GM11168 (cell line): Measurements from ENCODE around the gene ZCCHC2.

Source experiments
- in situ Hi-C: fragments of 300-500 bp; cut with MboI; formaldehyde crosslinking; loops from one replicate; pipeline ENCODE4 v1.12.0; 2022; ENCODE audit warnings: low sequenced_read_pairs; ENCODE audit not compliant: unreplicated experiment

The ZCCHC2 gene

DNA sequence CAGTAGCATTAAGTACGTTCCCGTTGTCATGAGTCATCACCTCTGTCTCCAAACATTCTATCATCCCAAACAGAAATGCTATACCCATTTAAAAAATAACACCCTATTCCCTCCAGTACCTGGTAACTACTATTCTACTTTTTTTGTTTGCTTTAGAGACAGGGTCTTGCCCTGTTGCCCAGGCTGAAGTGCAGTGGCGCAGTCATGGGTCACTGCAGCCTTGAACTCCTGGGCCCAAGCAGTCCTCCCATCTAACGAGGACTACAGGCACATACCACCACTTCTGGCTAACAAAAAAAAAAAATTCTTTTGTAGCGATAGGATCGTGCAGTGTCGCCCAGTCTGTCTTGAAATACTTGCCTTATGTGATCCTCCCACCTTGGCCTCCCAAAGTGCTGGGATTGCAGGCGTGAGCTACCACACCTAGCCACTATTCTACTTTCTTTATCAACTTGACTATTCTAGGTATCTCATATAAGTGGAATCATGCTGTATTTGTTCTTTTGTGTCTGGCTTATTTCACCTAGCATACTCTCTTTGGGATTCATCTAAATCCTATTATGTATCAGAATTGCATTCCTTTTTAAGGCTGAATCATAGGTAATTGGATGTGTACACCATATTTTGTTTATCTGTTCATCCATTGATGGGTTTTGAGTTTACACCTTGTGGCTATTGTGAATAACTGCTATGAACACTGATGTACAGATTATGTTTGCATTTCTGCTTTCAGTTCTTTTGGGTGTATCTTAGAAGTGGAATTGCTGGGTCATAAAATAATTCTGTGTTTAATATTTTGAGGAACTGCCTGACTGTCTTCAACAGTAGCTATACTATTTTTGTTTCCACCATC, 14.4 kb downstream of the ZCCHC2 start:
- in situ Hi-C loops, result no loop called here

GRCh38 chr18:62537946-62538345, 15.1 kb downstream of the ZCCHC2 start:
- in situ Hi-C loops, result no loop called here

DNA sequence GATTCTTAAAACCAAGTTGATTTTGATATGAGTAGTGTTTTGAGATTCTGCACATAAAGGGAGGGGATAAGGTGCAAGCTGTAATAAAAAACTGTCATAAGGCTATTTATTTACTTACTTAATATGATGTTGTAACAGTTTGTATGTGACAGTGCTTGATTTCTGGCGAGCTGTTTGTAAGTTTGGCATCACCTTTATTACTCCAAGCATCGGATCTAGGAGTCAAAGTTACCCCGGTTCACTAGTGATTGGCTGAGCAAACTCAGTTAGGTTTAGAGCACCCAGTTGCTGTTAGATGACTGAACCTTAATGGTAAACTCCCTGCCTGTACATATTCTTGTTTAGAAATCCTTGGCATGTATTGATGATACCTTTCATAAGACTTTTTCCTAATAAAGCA, 16.1 kb downstream of the ZCCHC2 start:
- in situ Hi-C loops, result no loop called here

DNA sequence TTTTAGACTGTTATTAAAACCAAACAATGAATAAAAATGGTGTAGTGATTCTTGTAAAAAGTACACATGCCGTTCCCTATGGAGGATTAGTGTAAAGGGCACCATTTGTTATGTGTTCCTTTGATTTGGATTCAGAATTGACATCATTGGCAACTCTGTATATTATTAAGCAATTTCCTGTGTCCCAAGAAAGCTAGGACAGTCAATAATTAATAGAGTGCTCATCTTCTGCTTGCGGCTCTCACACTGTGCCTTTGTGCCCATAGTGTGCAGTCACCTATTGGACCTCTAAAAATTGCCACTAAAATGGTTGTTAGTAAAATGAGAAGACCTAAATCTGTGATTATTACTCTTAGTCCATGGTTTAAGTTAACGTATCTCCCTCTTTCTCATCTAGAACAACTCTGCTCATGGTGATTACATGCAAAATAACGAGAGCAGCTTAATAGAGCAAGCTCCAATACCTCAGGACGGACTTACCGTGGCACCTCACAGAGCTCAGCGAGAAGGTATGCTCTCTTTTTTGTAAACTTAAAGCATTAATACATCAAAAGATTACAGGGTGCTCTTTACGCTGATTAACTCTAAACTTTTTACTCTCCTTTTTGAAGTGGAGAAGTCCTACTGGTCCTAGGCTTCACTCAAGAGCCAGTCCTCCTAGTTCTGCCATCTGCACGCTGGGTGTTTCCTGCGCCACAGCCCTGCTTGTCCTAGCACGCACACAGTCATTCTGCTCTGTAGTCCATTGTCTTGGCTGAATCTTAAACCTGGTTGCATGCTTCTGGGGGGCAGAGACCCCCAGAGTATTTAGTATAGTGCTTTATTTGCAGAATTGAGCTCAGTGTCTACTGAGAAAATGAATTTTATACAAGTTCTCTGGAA, 16.7 kb downstream of the ZCCHC2 start:
- in situ Hi-C loops, result no loop called here

GRCh38 chr18:62543021-62543420, 20.2 kb downstream of the ZCCHC2 start:
- in situ Hi-C loops, result no loop called here

GRCh38 chr18:62545098-62545497, 22.3 kb downstream of the ZCCHC2 start:
- in situ Hi-C loops, result no loop called here

DNA sequence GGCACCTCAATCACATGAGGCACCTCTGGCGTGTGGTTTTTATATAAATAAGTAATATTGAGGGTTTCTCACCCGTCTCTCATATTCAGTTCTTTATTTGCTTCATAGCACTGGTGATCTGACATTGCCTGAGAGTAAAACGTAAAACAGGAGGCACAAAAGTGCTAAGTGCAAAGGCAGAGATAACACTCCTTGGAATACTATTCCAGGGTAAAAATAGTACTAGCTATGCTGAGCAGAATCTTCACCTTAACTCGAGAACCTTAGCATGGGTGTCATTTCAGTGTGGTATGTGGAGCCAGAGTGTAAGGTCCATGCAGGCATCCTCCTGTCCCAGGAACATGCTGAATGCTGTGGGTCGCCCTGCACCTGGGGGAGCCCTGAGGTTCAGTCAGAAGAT, 26.9 kb downstream of the ZCCHC2 start:
- in situ Hi-C loops, result loop anchor here (25.0 kb wide), 1 partner anchor 362 kb away; the partner anchor contains the start of genes PIGN and RELCH

- in situ Hi-C loops, result loop anchor here (25.0 kb wide), 1 partner anchor 363 kb away; the partner anchor contains the start of genes PIGN and RELCH
These were observed 27.9 kb downstream of the ZCCHC2 start for GRCh38 chr18:62550746-62551145.

GRCh38 chr18:62551972-62552513, 29.2 kb downstream of the ZCCHC2 start:
- in situ Hi-C loops, result loop anchor here (25.0 kb wide), 1 partner anchor 365 kb away; the partner anchor contains the start of genes PIGN and RELCH

- in situ Hi-C loops, result loop anchor here (25.0 kb wide), 1 partner anchor 367 kb away; the partner anchor contains the start of genes PIGN and RELCH
These were observed 31.4 kb downstream of the ZCCHC2 start for GRCh38 chr18:62554061-62554815.

DNA sequence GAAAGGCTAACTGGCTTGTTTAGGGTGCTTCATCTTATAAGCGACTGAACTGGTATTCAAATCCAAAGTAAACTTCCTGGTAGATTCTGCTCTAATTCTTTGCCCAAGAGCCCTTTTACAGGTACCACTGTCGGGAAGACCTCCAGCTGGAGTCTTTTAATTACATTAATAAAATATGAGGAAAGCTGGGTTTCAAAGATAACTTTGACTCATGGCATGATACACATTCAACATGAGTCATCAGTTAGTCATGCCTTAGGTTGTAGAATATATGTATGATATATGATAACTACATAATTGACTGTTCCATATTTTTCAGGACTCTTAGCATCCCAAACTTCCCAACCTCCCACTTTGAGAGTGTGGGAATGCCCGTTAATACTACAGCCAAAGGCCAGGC, 32.3 kb downstream of the ZCCHC2 start:
- in situ Hi-C loops, result loop anchor here (25.0 kb wide), 1 partner anchor 368 kb away; the partner anchor contains the start of genes PIGN and RELCH

DNA sequence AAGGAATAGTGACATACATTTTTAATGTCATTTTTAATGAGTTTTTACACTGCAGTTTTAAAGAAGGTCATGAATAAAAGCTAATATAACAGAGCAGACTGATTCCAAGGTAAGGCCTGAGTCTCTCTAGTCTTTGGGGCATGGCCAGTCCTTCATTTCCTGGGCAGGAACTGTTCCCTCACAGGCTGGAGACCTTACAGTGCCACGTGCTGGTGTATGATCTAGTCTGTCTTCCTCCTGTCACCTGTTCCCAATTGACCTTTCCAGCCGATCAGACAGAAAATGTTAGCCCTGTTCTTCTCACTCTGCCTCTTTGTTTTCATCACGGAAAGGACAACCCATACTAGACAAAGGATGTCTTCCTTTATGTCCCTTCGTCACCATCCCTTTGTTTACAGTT, 33.6 kb downstream of the ZCCHC2 start:
- in situ Hi-C loops, result loop anchor here (25.0 kb wide), 1 partner anchor 369 kb away; the partner anchor contains the start of genes PIGN and RELCH

DNA sequence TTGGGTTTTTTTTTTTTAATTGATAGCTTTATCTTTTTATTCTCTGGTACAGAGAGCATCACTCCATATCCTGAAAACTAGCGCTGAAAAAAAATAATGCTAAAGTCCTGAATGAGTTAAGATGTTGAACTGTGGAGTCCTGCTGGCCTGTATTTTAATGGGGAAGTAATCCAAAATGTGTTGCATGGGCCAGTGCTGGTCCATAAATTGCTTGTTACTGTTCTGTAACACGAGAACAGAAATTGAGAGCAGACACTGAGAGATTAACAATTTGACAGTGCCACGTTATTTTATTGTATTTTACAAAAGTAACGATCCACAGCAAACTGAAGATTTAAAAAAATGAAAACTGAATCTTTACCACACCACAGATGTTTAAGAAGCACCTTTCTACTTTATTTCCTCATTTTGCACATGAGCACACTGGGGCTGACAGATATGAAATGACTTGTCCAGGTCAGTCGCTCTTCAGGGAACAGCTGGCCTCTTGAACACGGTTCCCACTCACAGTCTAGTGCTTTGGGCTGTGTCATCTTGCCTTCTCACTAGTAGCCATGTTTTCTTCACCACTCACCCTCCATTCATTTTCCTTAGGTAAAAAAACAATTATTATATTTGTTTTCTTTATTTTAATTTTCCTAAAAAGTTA, 35.3 kb downstream of the ZCCHC2 start:
- in situ Hi-C loops, result loop anchor here (25.0 kb wide), 1 partner anchor 371 kb away; the partner anchor contains the start of genes PIGN and RELCH

GRCh38 chr18:62564044-62564443, 41.2 kb downstream of the ZCCHC2 start:
- in situ Hi-C loops, result loop anchor here (25.0 kb wide), 1 partner anchor 377 kb away; the partner anchor contains the start of genes PIGN and RELCH

DNA sequence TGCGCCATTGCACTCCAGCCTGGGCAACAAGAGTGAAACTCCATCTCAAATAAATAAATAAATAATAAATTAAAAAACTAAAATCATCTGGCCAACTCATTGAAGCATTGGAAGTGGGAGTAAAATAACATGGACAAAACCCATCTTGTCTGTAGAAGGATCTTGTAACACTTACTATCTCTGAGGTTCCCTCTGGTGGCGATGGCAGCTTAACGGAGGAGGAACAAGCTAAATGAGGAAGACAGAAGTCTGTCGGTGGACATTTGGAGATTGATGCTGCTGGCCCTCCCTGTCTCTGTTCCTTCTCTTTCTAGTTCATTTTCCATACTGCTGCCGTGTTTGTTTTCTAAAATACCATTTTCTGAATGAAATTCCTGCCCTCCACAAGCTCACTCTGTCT, 43.4 kb downstream of the ZCCHC2 start:
- in situ Hi-C loops, result loop anchor here (25.0 kb wide), 1 partner anchor 379 kb away; the partner anchor contains the start of genes PIGN and RELCH

GRCh38 chr18:62566818-62567217, 44.0 kb downstream of the ZCCHC2 start:
- in situ Hi-C loops, result loop anchor here (25.0 kb wide), 1 partner anchor 380 kb away; the partner anchor contains the start of genes PIGN and RELCH

GRCh38 chr18:62569081-62569655, 46.3 kb downstream of the ZCCHC2 start:
- in situ Hi-C loops, result loop anchor here (25.0 kb wide), 1 partner anchor 382 kb away; the partner anchor contains the start of genes PIGN and RELCH

DNA sequence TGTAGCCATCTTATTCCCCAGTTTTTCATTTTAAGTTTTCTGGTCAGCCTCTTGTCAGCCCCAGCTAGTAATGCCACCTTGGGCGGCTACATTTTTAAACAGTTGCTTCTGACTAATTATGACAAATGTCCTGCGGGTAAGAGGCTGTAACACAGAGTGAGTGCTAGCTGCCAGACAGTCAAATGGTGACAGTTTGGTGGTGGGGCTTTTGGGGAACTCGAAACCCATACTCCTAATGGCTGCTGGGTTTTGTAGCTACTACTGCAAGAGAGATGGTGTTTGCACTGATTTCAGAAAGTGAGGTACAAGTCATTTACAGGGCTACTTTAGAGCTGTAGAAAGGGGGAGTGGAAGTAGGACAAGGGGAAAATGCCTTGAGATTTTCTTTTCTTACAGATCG, 48.2 kb downstream of the ZCCHC2 start:
- in situ Hi-C loops, result loop anchor here (25.0 kb wide), 1 partner anchor 384 kb away; the partner anchor contains the start of genes PIGN and RELCH
